GM10266 (cell line): ENCODE data around the gene CDK9.
A peak's percentile ranks its signal among the peaks of the same experiment; 100 is the strongest.

Source experiments
- DNase-seq: peaks from one replicate; pipeline ENCODE4 v3.0.0; 2012; ENCODE audit errors: extremely low spot score
- TF ChIP-seq, protein P1 (sequence below): IDR thresholded peaks from 2 replicates; pipeline ENCODE4 v1.5.1; 2012; ENCODE audit warnings: mild to moderate bottlenecking, low read depth; ENCODE audit not compliant: control insufficient read depth, insufficient read depth; ENCODE audit errors: missing control alignments

The CDK9 gene

DNA sequence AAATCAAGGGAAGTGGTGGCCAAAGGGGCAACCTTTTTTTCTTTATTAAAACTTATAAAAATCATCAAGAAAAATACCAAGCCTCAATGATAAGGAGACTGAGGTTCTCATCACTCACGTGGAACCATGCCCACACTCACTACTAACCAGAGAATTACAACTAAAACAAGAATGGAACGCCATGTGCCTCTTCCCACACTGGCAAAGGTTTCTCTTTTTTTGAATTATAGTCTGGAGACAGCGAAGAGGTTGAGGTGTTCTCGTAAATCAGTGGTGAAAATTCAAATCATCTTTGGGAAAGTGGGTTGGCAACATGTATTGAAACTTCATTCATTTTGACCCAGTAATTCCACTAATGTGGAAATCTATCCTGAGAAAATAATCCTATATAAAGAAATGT lies 36.3 kb downstream of the CDK9 start:
- TF ChIP-seq, protein P1, sequence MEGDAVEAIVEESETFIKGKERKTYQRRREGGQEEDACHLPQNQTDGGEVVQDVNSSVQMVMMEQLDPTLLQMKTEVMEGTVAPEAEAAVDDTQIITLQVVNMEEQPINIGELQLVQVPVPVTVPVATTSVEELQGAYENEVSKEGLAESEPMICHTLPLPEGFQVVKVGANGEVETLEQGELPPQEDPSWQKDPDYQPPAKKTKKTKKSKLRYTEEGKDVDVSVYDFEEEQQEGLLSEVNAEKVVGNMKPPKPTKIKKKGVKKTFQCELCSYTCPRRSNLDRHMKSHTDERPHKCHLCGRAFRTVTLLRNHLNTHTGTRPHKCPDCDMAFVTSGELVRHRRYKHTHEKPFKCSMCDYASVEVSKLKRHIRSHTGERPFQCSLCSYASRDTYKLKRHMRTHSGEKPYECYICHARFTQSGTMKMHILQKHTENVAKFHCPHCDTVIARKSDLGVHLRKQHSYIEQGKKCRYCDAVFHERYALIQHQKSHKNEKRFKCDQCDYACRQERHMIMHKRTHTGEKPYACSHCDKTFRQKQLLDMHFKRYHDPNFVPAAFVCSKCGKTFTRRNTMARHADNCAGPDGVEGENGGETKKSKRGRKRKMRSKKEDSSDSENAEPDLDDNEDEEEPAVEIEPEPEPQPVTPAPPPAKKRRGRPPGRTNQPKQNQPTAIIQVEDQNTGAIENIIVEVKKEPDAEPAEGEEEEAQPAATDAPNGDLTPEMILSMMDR = no peak
- no peak for DNase-seq

DNA sequence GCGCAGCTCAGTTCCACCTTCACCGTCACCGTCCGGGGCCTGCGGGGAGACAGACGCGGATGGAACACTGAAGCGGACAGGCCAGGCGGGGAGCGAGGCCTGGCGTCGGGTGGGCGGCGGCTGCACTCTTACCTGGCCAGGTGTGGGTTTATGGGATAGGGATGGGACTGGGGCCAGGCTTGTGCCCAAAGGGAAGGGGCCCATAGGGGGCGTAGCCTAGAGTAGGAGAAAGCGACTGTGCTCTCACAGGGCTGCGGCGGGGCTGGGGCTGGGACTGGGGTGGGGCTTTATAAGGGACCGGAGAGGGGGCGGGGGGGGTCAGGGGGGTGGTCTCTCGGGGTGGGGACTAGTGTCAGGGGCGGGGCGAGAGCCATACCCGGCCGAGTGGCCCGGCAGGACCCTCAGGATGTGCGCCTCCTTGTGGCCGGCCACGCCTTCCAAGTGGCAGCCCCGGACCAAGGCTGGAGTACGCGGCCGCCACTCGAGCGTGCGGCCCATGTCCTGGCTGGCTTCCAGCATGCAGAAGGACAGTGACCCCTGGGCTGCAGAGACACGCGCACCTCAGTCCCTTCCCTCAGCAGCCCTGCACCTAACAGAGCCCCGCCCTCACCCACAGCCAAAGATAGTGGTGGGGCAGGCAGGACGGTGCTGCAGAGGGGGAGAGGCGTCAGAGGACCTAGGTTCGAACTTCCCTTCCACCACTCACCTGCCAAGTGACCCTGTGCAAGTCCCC lies 39.7 kb downstream of the CDK9 start:
- DNase-seq = no peak
- TF ChIP-seq, protein P1 = peak; percentile 20

DNA sequence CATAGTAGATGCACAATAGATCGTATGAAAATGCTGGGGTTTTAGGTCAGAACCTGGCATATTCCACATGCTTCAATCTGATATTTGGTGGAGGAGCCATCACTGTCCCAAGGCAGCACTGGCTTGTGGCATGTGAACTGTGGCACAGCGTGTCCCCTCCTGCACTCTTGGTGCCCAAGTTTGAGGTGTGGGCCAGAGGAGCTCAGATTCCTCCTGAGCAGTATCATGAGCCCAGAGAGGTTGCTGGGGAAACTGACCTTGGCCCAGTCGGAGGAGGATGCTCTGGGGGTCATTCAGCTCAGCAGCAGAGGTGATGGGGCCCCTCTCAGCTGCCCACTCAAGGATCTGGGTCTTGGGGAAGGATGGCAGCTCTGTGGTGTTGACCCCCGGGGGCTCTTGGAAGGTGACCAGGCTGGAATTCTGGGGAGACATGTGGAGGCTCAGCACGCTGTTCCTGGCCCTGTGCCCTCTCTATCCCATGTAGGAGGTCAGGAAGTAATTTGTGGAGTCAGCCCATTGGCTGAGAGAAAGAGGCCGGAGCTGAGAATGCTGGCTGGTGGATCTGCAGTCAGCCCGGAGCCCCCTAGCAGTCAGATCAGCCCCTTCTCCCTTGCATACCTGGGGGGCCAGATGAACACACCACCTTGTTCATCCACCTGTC lies 40.5 kb downstream of the CDK9 start:
- no peak for DNase-seq
- TF ChIP-seq, protein P1 = no peak

DNA sequence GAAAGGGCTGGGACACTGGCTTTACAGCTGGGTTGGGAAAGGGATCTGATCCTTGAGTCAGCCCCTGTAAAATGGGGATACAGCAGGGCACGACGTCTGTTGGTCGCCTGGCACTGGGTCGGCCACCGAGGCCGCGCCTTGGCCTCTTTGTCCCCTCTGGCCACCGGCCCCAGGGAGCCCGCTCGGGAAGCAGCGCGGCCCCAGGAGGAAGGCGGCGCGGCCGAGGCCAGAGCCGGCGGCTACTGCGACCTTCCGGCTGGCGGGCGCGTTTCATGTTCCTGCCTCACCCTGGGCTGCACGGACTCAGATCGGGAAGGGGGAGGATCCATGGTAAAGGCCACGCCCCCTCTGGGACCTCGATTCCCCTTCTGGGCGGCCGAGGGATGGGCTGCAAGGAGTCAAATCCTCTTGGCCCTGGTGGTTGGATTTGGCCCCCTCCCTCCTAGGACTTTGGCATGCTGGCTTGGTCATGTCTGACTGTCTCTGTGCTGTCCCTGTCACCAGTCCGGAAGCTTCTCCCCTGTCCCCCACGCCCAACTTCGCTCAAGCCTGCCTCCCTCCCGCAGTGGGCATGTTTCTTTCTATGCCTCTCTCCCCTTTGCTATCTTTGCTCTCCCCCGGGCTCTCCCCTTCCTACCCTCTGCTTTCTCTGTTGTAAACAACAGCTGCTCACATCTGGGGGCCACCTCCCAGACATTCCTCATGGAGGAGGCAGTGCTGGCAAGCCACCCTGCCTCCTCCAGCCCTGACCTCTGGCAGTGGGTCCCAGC lies 42.6 kb downstream of the CDK9 start:
- DNase-seq = no peak
- TF ChIP-seq, protein P1 = no peak

DNA sequence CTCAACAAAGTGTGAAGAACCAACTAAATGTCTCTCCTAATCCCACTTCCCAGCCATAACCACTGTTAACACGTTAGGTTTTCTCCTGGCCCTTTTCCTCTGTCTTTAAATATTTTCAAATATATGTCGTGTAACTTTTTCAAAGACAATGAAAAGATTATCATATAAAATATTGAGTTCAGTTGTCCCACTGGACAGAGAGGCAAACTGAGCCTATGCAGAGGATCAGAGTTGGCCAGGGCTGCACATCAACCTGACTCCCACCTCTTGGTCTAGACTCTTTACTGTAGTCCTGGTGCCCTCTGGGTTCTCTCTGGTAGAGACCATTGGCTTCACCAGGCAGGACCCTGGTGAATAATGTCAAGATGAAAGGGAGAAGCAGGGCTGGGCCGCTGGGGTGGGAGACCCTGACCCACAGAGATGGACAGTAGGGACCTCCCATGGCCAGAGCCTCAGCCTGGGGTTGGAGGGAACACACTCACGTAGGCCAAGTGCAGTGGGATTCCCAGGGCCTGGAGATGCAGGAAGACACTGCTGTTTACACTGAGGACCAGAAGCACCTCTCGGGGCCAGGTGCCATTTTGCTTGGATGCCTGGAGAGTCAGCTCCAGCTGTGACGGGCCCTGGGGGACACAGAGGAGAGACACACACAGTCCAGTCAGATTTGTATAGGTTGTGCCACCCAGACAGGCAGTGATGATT lies 43.5 kb downstream of the CDK9 start:
- TF ChIP-seq, protein P1 = no peak
- no peak for DNase-seq

DNA sequence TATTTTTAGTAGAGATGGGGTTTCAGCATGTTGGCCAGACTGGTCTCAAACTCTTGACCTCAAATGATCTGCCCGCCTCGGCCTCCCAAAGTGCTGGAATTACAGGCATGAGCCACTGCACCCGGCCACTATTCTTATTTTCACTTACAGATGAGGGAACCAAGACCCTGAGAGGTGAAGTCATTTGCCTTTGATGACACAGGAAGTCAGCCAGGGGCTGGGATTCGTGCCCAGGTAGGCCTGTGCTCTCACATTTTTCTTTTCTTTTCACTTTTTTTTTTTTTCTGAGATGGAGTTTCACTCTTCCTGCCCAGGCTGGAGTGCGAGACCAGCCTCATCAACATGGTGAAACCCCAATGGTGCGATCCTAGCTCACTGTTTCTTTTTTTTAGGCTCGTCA lies 46.4 kb downstream of the CDK9 start:
- DNase-seq = no peak
- TF ChIP-seq, protein P1 = no peak
